BE2C (cell line): ENCODE results near the gene TMEM176B.

ENCODE experiments used
- DNase-seq: peaks from one replicate; pipeline ENCODE4 v3.0.0-alpha.2; 2020
- H3K27me3 ChIP-seq: fragments of 250-450 bp; sonication (Bioruptor Pico); 2 replicates; pipeline ENCODE4 v1.5.1; 2020; ENCODE audit warnings: mild to moderate bottlenecking
- H3K36me3 ChIP-seq: fragments of 250-450 bp; sonication (Bioruptor Pico); 2 replicates; pipeline ENCODE4 v1.5.1; 2020; ENCODE audit warnings: mild to moderate bottlenecking
- H3K4me1 ChIP-seq: fragments of 250-450 bp; sonication (Bioruptor Pico); 2 replicates; pipeline ENCODE4 v1.5.1; 2020
- H3K4me3 ChIP-seq: 2 replicates; pipeline ENCODE4 v1.5.1; 2011; ENCODE audit warnings: low read depth, low read length
- H3K9me3 ChIP-seq: fragments of 250-450 bp; sonication (Bioruptor Pico); 2 replicates; pipeline ENCODE4 v1.5.1; 2020
- CTCF ChIP-seq: IDR thresholded peaks from 2 replicates; pipeline ENCODE4 v1.5.1; 2012; ENCODE audit warnings: mild to moderate bottlenecking, low read depth, low read length

Gene TMEM176B

DNA sequence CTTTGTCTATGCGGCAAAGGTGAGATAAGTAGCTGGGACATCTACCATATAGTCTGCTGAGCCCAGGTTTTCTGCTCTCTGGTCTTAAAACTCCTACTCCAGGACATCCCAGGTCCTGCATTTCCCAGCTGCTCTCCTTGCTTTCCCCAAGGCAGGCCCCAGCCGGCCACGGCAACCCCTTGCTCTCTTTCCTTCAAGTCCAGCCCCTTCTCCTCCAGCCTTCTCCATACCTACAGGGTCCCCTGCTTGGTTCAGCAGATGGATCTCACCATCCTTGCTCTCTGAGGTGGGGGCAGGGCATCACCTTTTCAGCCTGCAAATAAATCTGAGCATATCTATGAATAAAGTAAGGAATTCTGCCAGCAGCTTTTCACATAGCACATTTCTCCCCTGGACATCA lies 54.3 kb downstream of the TMEM176B start:
- no peaks in the 10 kb centered on the region for H3K9me3 ChIP-seq
- no peak for TF ChIP-seq CTCF
- H3K27me3 ChIP-seq = peaks cover 46% of the 10 kb centered on the region
- H3K36me3 ChIP-seq = no peaks in the 10 kb centered on the region
- H3K4me3 ChIP-seq = no peak overlapping the region
- no peaks in the 10 kb centered on the region for H3K4me1 ChIP-seq
- DNase-seq = no peak

GRCh38 chr7:150745086-150745485 lies 55.1 kb downstream of the TMEM176B start:
- Histone ChIP-seq H3K36me3 (no peaks in the 10 kb centered on the region), H3K27me3 (peaks cover 52% of the 10 kb centered on the region), H3K4me1 (no peaks in the 10 kb centered on the region), H3K9me3 (no peaks in the 10 kb centered on the region), H3K4me3 (no peak overlapping the region)
- DNase-seq = no peak
- TF ChIP-seq CTCF = no peak

DNA sequence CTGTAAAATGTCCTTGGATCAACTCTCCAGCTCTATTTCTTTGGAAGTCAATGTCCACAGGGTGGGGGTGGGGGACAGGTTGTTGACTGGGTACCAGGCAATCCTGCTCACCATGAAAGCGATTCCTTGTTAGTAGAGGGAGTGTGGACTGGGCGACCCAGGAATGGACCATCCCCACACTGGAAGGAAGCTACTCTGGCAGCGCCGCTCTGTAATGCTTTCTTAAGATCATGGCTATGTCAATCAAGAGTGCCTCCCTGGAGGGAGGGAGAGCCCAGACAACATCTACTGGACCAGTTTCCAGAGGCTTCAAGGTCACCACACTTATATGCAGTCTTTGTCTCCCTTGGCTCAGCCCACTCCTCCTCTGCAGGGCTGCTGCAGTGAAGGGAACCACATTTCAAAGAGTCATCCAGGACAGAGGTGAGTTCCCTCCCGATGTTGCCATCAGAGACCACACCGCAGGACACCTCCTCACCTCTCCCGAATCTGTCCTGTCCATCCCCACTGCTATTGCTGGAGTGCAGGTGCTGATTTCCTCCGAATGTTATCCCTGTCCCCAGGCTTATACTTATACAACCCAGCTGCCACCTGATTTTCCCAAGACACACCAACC lies 56.0 kb downstream of the TMEM176B start:
- no peaks in the 10 kb centered on the region for H3K36me3 ChIP-seq
- H3K27me3 ChIP-seq = peaks cover 49% of the 10 kb centered on the region
- H3K4me1 ChIP-seq = no peaks in the 10 kb centered on the region
- DNase-seq = no peak
- TF ChIP-seq CTCF = no peak
- no peak overlapping the region for H3K4me3 ChIP-seq
- H3K9me3 ChIP-seq = no peaks in the 10 kb centered on the region

GRCh38 chr7:150742286-150742968 lies 57.7 kb downstream of the TMEM176B start:
- Histone ChIP-seq H3K4me3 (no peak overlapping the region), H3K9me3 (no peaks in the 10 kb centered on the region), H3K36me3 (no peaks in the 10 kb centered on the region), H3K27me3 (peaks cover 60% of the 10 kb centered on the region), H3K4me1 (no peaks in the 10 kb centered on the region)
- DNase-seq = no peak
- TF ChIP-seq CTCF = no peak
